HCT116 (cell line): Measurements from ENCODE around the gene KLK7. TPM values are rescaled to one million over a fixed set of nuclear protein-coding genes. Genes with fewer than 3 reads are reported as not detected.

Source experiments
- ATAC-seq: fragments of 200-7000 bp; cut with Tn5 transposase; 2 replicates; pipeline ENCODE4 v1.9.1; 2020; ENCODE audit warnings: mild to moderate bottlenecking, moderate library complexity
- BruUV-seq: library from RNA; stranded (reverse); fragments of 400-500 nt; replicated peaks from 2 replicates; lab custom pipeline; 2021; lab: Mats Ljungman, UMichigan
- CTCF ChIA-PET: fragments of 300-600 bp; sonication (Branson Sonifier 250); formaldehyde crosslinking; loops from one replicate; lab custom pipeline; 2021; ENCODE audit warnings: antibody characterized with exemption; lab: Charles Lee
- POLR2A ChIA-PET: fragments of 300-600, 350-600 bp; sonication (Branson Sonifier 250); formaldehyde crosslinking; loops from one replicate; lab custom pipeline; 2021; ENCODE audit warnings: antibody characterized with exemption; lab: Charles Lee
- RAD21 ChIA-PET, 2 experiments: fragments of 300-600 bp; sonication (Branson Sonifier 250); formaldehyde crosslinking; loops; one replicate each; lab custom pipeline; 2023; ENCODE audit warnings: low total read pairs in 2 of 2; ENCODE audit not compliant: uncharacterized antibody in 2 of 2, unreplicated experiment in 2 of 2, low non-redundant PET in 1 of 2; lab: Charles Lee
- DNase-seq: peaks from one replicate; pipeline ENCODE4 v3.0.0-alpha.2; 2010; ENCODE audit warnings: low read depth, low spot score
- H2AFZ ChIP-seq: fragments of 200-600 bp; shearing (Covaris generic), sonication (generic); 2 replicates; pipeline ENCODE4 v1.6.1; 2017; ENCODE audit warnings: low read depth, mixed run types, mixed read lengths, antibody characterized with exemption, low read length; ENCODE audit not compliant: poor library complexity, severe bottlenecking
- H3K27ac ChIP-seq: 2 replicates; pipeline ENCODE4 v1.5.1; 2012; ENCODE audit warnings: low read depth, low read length
- H3K27me3 ChIP-seq: fragments of 200-600 bp; sonication (generic); 2 replicates; pipeline ENCODE4 v1.6.1; 2016; ENCODE audit warnings: mixed run types, low read length, mixed read lengths; ENCODE audit not compliant: insufficient read depth
- H3K36me3 ChIP-seq, 2 experiments: fragments of 200-500 bp in 1 of 2; fragments of 200-600 bp in 1 of 2; sonication (Bioruptor generic) in 1 of 2; sonication (generic) in 1 of 2; 2 replicates each; pipeline versions ENCODE4 v1.5.1 to v1.6.1; 2014 to 2016; ENCODE audit warnings: low read length in 2 of 2, inconsistent platforms in 1 of 2, mixed read lengths in 1 of 2, mixed run types in 1 of 2; ENCODE audit not compliant: insufficient read depth in 2 of 2, control insufficient read depth in 1 of 2
- H3K4me1 ChIP-seq, 2 experiments: fragments of 200-600 bp in 1 of 2; sonication (generic) in 1 of 2; 2 replicates each; pipeline versions ENCODE4 v1.5.1 to v1.6.1; 2012 to 2017; ENCODE audit warnings: low read length in 2 of 2, inconsistent platforms in 1 of 2, mild to moderate bottlenecking in 1 of 2, mixed read lengths in 1 of 2, mixed run types in 1 of 2, moderate library complexity in 1 of 2; ENCODE audit not compliant: insufficient read depth in 2 of 2, control insufficient read depth in 1 of 2
- H3K4me2 ChIP-seq: fragments of 200-600 bp; sonication (generic); 2 replicates; pipeline ENCODE4 v1.6.1; 2017; ENCODE audit warnings: mixed run types, low read length, mixed read lengths
- H3K4me3 ChIP-seq, 2 experiments: fragments of 200-600 bp in 1 of 2; sonication (generic) in 1 of 2; replicated peaks in 1 of 2; 2 replicates each; pipeline ENCODE4 v1.5.1; 2011 to 2016; ENCODE audit warnings: low read length in 2 of 2, control low read depth in 1 of 2, low read depth in 1 of 2, mild to moderate bottlenecking in 1 of 2, mixed read lengths in 1 of 2, mixed run types in 1 of 2
- H3K79me2 ChIP-seq: fragments of 200-600 bp; sonication (generic); 2 replicates; pipeline ENCODE4 v1.6.1; 2017; ENCODE audit warnings: mild to moderate bottlenecking, mixed run types, low read length, moderate library complexity, mixed read lengths; ENCODE audit not compliant: insufficient read depth
- H3K9ac ChIP-seq: fragments of 200-600 bp; sonication (generic); 2 replicates; pipeline ENCODE4 v1.6.1; 2016; ENCODE audit warnings: low read length, mixed read lengths
- H3K9me2 ChIP-seq: fragments of 200-600 bp; sonication (generic), shearing (Covaris generic); 2 replicates; pipeline ENCODE4 v1.6.1; 2017; ENCODE audit warnings: mixed run types, mild to moderate bottlenecking, moderate library complexity; ENCODE audit not compliant: insufficient read depth
- H3K9me3 ChIP-seq, 2 experiments: fragments of 200-500 bp in 1 of 2; fragments of 200-600 bp in 1 of 2; sonication (Bioruptor generic) in 1 of 2; sonication (generic) in 1 of 2; 2 replicates each; pipeline ENCODE4 v1.6.1; 2014 to 2017; ENCODE audit warnings: low read length in 2 of 2, mixed read lengths in 2 of 2, inconsistent platforms in 1 of 2, low read depth in 1 of 2, mild to moderate bottlenecking in 1 of 2, mixed run types in 1 of 2, moderate library complexity in 1 of 2; ENCODE audit not compliant: control insufficient read depth in 1 of 2, insufficient read depth in 1 of 2
- H4K20me1 ChIP-seq: fragments of 200-600 bp; sonication (generic), shearing (Covaris generic); 2 replicates; pipeline ENCODE4 v1.6.1; 2017; ENCODE audit warnings: mixed run types, mild to moderate bottlenecking, moderate library complexity; ENCODE audit not compliant: insufficient read depth
- CBX3 ChIP-seq: IDR thresholded peaks from 2 replicates; pipeline ENCODE4 v1.6.1; 2012; ENCODE audit warnings: low read depth
- EGR1 ChIP-seq: IDR thresholded peaks from 2 replicates; pipeline ENCODE4 v1.6.1; 2012; ENCODE audit warnings: low read depth
- EZH2 ChIP-seq: fragments of 200-600 bp; sonication (generic); IDR thresholded peaks from 2 replicates; pipeline ENCODE4 v1.6.1; 2017; ENCODE audit warnings: antibody characterized with exemption, mixed run types
- FOSL1 ChIP-seq: IDR thresholded peaks from 2 replicates; pipeline ENCODE4 v1.6.1; 2012; ENCODE audit warnings: low read depth
- JUND ChIP-seq: IDR thresholded peaks from 2 replicates; pipeline ENCODE4 v1.6.1; 2012
- MAX ChIP-seq: IDR thresholded peaks from 2 replicates; pipeline ENCODE4 v1.6.1; 2012
- POLR2A ChIP-seq: IDR thresholded peaks from 2 replicates; pipeline ENCODE4 v1.7.0; 2011; ENCODE audit warnings: borderline replicate concordance; ENCODE audit not compliant: insufficient read depth, insufficient read length; ENCODE audit errors: extremely low read depth
- RAD21 ChIP-seq: IDR thresholded peaks from 2 replicates; pipeline ENCODE4 v1.6.1; 2012; ENCODE audit warnings: low read depth, mild to moderate bottlenecking
- REST ChIP-seq: IDR thresholded peaks from 2 replicates; pipeline ENCODE4 v1.6.1; 2012; ENCODE audit warnings: low read depth
- SIN3A ChIP-seq: IDR thresholded peaks from 2 replicates; pipeline ENCODE4 v1.6.1; 2012; ENCODE audit warnings: low read depth
- SP1 ChIP-seq: IDR thresholded peaks from 2 replicates; pipeline ENCODE4 v1.6.1; 2012; ENCODE audit warnings: low read depth
- SRF ChIP-seq: IDR thresholded peaks from 2 replicates; pipeline ENCODE4 v1.6.1; 2012; ENCODE audit warnings: low read depth
- TCF7L2 ChIP-seq: IDR thresholded peaks from 2 replicates; pipeline ENCODE4 v1.7.0; 2011; ENCODE audit warnings: borderline replicate concordance, inconsistent platforms; ENCODE audit not compliant: insufficient read depth, insufficient read length; ENCODE audit errors: extremely low read depth
- ZBTB33 ChIP-seq: IDR thresholded peaks from 2 replicates; pipeline ENCODE4 v1.6.1; 2011; ENCODE audit warnings: mild to moderate bottlenecking, low read length, moderate library complexity; ENCODE audit not compliant: insufficient replicate concordance; ENCODE audit errors: extremely low read depth
- intact Hi-C: fragments of 100-400 bp; cut with micrococcal nuclease; formaldehyde crosslinking; loops from 2 replicates; pipeline ENCODE4 v1.10.0; 2022
- total RNA-seq: library from RNA; stranded (reverse); gene quantifications from one replicate; pipeline ENCODE4 v1.2.1, GENCODE V29; 2021; ENCODE audit not compliant: unreplicated experiment

The KLK7 gene
- total RNA-seq, 1 experiment from 2014 or later: 30.5 TPM

GRCh38 chr19:51002089-51002532 is 18.4 kb upstream of the KLK7 start:
- Histone ChIP-seq H3K9me2 (no peaks in the 10 kb centered on the region), H3K27me3 (no peaks in the 10 kb centered on the region), H3K4me3 (peak overlapping the region; percentile 78 to 88), H3K4me1 (peaks cover 16 to 36% of the 10 kb centered on the region in 2 experiments), H3K79me2 (peaks cover 11% of the 10 kb centered on the region; the same call in 1 of the 2 replicates), H3K27ac (peak overlapping the region; percentile 77), H3K9ac (peak overlapping the region; percentile 91), H3K9me3 (no peaks in the 10 kb centered on the region), H2AFZ (no peak overlapping the region), H3K4me2 (peak overlapping the region; percentile 100), H4K20me1 (no peaks in the 10 kb centered on the region), H3K36me3 (peaks cover 0 to 6% of the 10 kb centered on the region in 2 experiments; a peak in 1 of 4 replicates)
- ChIA-PET POLR2A (interaction anchor here (0.7 to 2.6 kb wide), 8 partner anchors 9 to 68 kb away, joined by 3 to 49 read pairs (median 4); partner anchors contain the start of genes KLK10 and KLK6), CTCF (interaction anchor here (0.7 to 3.4 kb wide), 9 partner anchors 16 to 332 kb away, joined by 3 to 71 read pairs (median 4); partner anchors contain the start of gene KLK10), RAD21 (interaction anchor here in 1 of 2 experiments (1.1 to 2.1 kb wide), 2 partner anchors 15 to 66 kb away, joined by 4 to 14 read pairs; no protein-coding TSS in a partner anchor)
- ATAC-seq (peak; percentile 25), DNase-seq (no peak)
- TF ChIP-seq EZH2 (no peak), ZBTB33 (no peak), TCF7L2 (no peak), FOSL1 (no peak), RAD21 (no peak), REST (no peak), SIN3A (no peak), JUND (no peak), SP1 (no peak), POLR2A (no peak), SRF (no peak), MAX (no peak), CBX3 (no peak), EGR1 (no peak)
- intact Hi-C loops: loop anchor here (5.0 kb wide), 1 partner anchor 35 kb away; the partner anchor contains the start of gene KLK6
- BruUV-seq: TSS peak; percentile 66
